Choroid plexus epithelial cell (primary cell): ENCODE measurements around the gene RAB11A.

ENCODE experiments used
- DNase-seq: peaks from one replicate; pipeline ENCODE4 v3.0.0-alpha.2; 2010; ENCODE audit warnings: low read depth
- H3K4me3 ChIP-seq: 2 replicates; pipeline ENCODE4 v1.5.1; 2011; ENCODE audit warnings: low read depth, mild to moderate bottlenecking, control low read depth, low read length, moderate library complexity
- CTCF ChIP-seq: conservative IDR thresholded peaks from 2 replicates; pipeline ENCODE4 v1.5.1; 2011; ENCODE audit warnings: low read depth, mild to moderate bottlenecking, control low read depth, inconsistent platforms, low read length, moderate library complexity

The RAB11A gene

GRCh38 chr15:65835447-65835846, 33.8 kb upstream of the RAB11A start:
- no peak overlapping the region for H3K4me3 ChIP-seq
- no peak for TF ChIP-seq CTCF
- DNase-seq = no peak

GRCh38 chr15:65836665-65837064, 32.6 kb upstream of the RAB11A start:
- TF ChIP-seq CTCF = peak; percentile 31
- no peak for DNase-seq
- H3K4me3 ChIP-seq = no peak overlapping the region

GRCh38 chr15:65837301-65838294, 31.7 kb upstream of the RAB11A start:
- DNase-seq = no peak

GRCh38 chr15:65839354-65839901, 29.9 kb upstream of the RAB11A start:
- H3K4me3 ChIP-seq = no peak overlapping the region
- no peak for DNase-seq
- TF ChIP-seq CTCF = no peak

More at GRCh38 chr15:65837301-65838294, 31.7 kb upstream of the RAB11A start:
- TF ChIP-seq CTCF = no peak
- no peak overlapping the region for H3K4me3 ChIP-seq

- no peak for TF ChIP-seq CTCF
- DNase-seq = no peak
- H3K4me3 ChIP-seq = no peak overlapping the region
Observed at GRCh38 chr15:65839985-65840384, 29.3 kb upstream of the RAB11A start.

GRCh38 chr15:65841121-65841930, 28.0 kb upstream of the RAB11A start:
- DNase-seq = peak; percentile 46
- peak overlapping the region; percentile 2 for H3K4me3 ChIP-seq
- TF ChIP-seq CTCF = no peak
